ENCODE results near the gene RIC8B. TPM values are rescaled to one million over a fixed set of nuclear protein-coding genes. Genes with fewer than 3 reads are reported as not detected.

The RIC8B gene
- polyA plus RNA-seq, 1 donor (not counting 4 experiments of a cell fraction or from before 2014, with no cell fraction given): 6.8 TPM

DNA sequence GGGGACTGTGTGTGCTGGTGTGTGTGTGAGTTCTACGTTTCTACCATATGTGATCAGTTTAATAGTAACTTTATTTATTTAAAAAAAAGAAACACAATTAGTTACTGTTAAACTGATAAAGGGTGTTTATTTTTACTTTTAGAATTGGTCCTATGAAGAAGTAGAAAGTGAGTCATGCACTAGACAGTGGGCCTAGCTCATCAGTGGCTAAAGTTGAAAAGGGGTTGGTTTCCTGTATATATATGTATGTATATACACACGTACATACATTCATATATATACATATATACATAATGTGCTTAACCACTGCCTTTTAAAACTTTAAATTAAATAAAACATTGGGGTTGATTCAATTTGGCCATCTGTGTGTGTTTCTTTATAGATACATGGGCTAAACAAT is 112.5 kb downstream of the RIC8B start:
- no peak overlapping the region for H3K27ac ChIP-seq (ENCODE audit: control insufficient read depth, insufficient read depth, low read length)
- no peaks in the 10 kb centered on the region for H3K27me3 ChIP-seq (ENCODE audit: control insufficient read depth, extremely low read depth, insufficient read depth, low read length)
- H2AFZ ChIP-seq (ENCODE audit: control insufficient read depth, low read length): no peak overlapping the region
- H3K4me3 ChIP-seq (ENCODE audit: control insufficient read depth in 2 of 3, extremely low read depth in 1 of 3, insufficient read depth in 2 of 3, low read depth in 1 of 3, low read length in 3 of 3): no peak overlapping the region
- no peaks in the 10 kb centered on the region for H3K9me3 ChIP-seq (ENCODE audit: control insufficient read depth, low read depth, low read length)
- no peak for TF ChIP-seq EZH2 (IDR thresholded peaks at IDR 0.05; ENCODE audit: low read length)
- TF ChIP-seq, protein P1, sequence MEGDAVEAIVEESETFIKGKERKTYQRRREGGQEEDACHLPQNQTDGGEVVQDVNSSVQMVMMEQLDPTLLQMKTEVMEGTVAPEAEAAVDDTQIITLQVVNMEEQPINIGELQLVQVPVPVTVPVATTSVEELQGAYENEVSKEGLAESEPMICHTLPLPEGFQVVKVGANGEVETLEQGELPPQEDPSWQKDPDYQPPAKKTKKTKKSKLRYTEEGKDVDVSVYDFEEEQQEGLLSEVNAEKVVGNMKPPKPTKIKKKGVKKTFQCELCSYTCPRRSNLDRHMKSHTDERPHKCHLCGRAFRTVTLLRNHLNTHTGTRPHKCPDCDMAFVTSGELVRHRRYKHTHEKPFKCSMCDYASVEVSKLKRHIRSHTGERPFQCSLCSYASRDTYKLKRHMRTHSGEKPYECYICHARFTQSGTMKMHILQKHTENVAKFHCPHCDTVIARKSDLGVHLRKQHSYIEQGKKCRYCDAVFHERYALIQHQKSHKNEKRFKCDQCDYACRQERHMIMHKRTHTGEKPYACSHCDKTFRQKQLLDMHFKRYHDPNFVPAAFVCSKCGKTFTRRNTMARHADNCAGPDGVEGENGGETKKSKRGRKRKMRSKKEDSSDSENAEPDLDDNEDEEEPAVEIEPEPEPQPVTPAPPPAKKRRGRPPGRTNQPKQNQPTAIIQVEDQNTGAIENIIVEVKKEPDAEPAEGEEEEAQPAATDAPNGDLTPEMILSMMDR (optimal IDR thresholded peaks at IDR 0.05 in 1 of 3, IDR thresholded peaks at IDR 0.05 in 1 of 3, conservative IDR thresholded peaks at IDR 0.05 in 1 of 3; ENCODE audit: extremely low read depth in 1 of 3, insufficient read depth in 2 of 3, low read length in 3 of 3): no peak
- no peaks in the 10 kb centered on the region for H3K79me2 ChIP-seq (ENCODE audit: control insufficient read depth, insufficient read depth, low read length)
- no peaks in the 10 kb centered on the region for H4K20me1 ChIP-seq (ENCODE audit: control insufficient read depth, extremely low read depth, insufficient read depth, low read length)
- no peak overlapping the region for H3K9ac ChIP-seq (ENCODE audit: control insufficient read depth, extremely low read depth, insufficient read depth, low read length)
- no peaks in the 10 kb centered on the region for H3K9me1 ChIP-seq (ENCODE audit: control insufficient read depth, extremely low read depth, insufficient read depth, low read length)
- peaks cover 1% of the 10 kb centered on the region for H3K4me1 ChIP-seq (ENCODE audit: control insufficient read depth, extremely low read depth, insufficient read depth, low read length)
- DNase-seq (ENCODE audit: low read depth, low spot score) (no peak), FAIRE-seq (no peak)
- H3K36me3 ChIP-seq (ENCODE audit: control insufficient read depth in 2 of 2, extremely low read depth in 1 of 2, insufficient read depth in 2 of 2, low read length in 2 of 2): peaks cover 10 to 11% of the 10 kb centered on the region in 2 experiments
- dilution Hi-C loops (cut with MboI; ENCODE audit: extremely low pct_ligation_motif_present, low sequenced_read_pairs): no loop called here
- H3K4me2 ChIP-seq (ENCODE audit: control insufficient read depth, extremely low read depth, insufficient read depth, low read depth, low read length): no peak overlapping the region

DNA sequence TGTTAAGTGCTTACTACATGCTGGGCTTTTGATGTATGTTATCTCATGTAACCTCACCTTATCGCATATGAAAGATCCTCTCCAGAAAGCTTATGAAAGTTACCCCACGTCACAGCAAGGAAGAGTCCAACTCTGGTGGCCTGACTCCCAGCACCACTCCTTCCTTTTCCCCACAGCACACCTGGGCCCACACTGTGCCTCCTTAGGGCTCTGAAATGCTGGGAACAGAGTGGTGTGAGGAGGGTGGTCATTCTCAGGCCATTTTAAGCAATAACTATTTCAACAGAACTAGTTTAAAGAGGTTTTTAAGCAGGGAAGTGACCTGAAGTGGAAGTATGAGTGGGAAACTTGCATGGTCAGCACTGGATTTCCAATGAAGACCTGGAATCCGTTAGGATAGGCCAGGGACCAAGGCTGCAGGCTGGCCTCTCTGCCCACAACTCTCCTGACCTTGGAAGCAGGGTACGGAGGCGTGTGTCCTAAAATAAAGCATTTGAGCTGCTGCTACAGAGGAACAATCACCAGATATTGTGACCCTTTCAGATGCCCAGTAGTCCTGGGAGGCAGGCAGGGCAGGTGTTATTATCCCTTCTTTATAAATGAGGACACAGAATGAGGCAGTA is 114.0 kb downstream of the RIC8B start:
- TF ChIP-seq, protein P1 (optimal IDR thresholded peaks at IDR 0.05 in 1 of 3, IDR thresholded peaks at IDR 0.05 in 1 of 3, conservative IDR thresholded peaks at IDR 0.05 in 1 of 3; ENCODE audit: extremely low read depth in 1 of 3, insufficient read depth in 2 of 3, low read length in 3 of 3): no peak
- no peak for TF ChIP-seq EZH2 (IDR thresholded peaks at IDR 0.05; ENCODE audit: low read length)
- H3K27ac ChIP-seq (ENCODE audit: control insufficient read depth, insufficient read depth, low read length): no peak overlapping the region
- peaks cover 8 to 10% of the 10 kb centered on the region in 2 experiments for H3K36me3 ChIP-seq (ENCODE audit: control insufficient read depth in 2 of 2, extremely low read depth in 1 of 2, insufficient read depth in 2 of 2, low read length in 2 of 2)
- no peaks in the 10 kb centered on the region for H3K9me1 ChIP-seq (ENCODE audit: control insufficient read depth, extremely low read depth, insufficient read depth, low read length)
- DNase-seq (ENCODE audit: low read depth, low spot score): no peak
- H3K4me3 ChIP-seq (ENCODE audit: control insufficient read depth in 2 of 3, extremely low read depth in 1 of 3, insufficient read depth in 2 of 3, low read depth in 1 of 3, low read length in 3 of 3): no peak overlapping the region
- H3K4me1 ChIP-seq (ENCODE audit: control insufficient read depth, extremely low read depth, insufficient read depth, low read length): peaks cover 5% of the 10 kb centered on the region
- H2AFZ ChIP-seq (ENCODE audit: control insufficient read depth, low read length): no peak overlapping the region
- H3K9ac ChIP-seq (ENCODE audit: control insufficient read depth, extremely low read depth, insufficient read depth, low read length): no peak overlapping the region
- H3K4me2 ChIP-seq (ENCODE audit: control insufficient read depth, extremely low read depth, insufficient read depth, low read depth, low read length): no peak overlapping the region
- dilution Hi-C loops (cut with MboI; ENCODE audit: extremely low pct_ligation_motif_present, low sequenced_read_pairs): no loop called here
- no peaks in the 10 kb centered on the region for H3K79me2 ChIP-seq (ENCODE audit: control insufficient read depth, insufficient read depth, low read length)
- H3K27me3 ChIP-seq (ENCODE audit: control insufficient read depth, extremely low read depth, insufficient read depth, low read length): no peaks in the 10 kb centered on the region
- H4K20me1 ChIP-seq (ENCODE audit: control insufficient read depth, extremely low read depth, insufficient read depth, low read length): no peaks in the 10 kb centered on the region
- no peaks in the 10 kb centered on the region for H3K9me3 ChIP-seq (ENCODE audit: control insufficient read depth, low read depth, low read length)
- no peak for FAIRE-seq

Data from keratinocyte (primary cell).